HG03196 (cell line): ENCODE measurements around the gene DNAH7.
"Not testable (repeated sequence)": the region's sequence is repeated elsewhere in the genome, so short reads cannot be mapped to it uniquely, and the experiment has no call there.

Source experiments
- ATAC-seq: cut with Tn5 transposase; IDR thresholded peaks from one replicate; pipeline ENCODE4 v1.9.1; 2021; ENCODE audit not compliant: unreplicated experiment

DNAH7 gene

DNA sequence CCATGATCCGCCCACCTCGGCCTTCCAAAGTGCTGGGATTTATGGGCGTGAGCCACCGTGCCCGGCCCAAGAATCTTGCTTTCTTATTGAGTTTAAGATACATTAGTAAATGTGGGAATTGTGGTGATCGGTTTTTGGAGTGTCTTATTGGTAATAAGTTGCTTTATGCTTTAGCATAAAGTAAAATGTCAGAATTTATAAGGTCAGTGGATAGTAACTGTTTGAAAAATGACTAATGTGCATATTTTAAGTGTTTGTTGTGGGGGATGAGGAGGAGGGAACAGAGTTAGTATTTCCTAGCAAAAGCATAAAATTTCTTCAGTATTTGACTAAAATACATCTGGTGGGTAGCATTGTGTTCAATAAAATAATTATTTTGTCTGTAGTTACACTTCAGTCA is 334.2 kb downstream of the DNAH7 start:
- ATAC-seq = no peak

DNA sequence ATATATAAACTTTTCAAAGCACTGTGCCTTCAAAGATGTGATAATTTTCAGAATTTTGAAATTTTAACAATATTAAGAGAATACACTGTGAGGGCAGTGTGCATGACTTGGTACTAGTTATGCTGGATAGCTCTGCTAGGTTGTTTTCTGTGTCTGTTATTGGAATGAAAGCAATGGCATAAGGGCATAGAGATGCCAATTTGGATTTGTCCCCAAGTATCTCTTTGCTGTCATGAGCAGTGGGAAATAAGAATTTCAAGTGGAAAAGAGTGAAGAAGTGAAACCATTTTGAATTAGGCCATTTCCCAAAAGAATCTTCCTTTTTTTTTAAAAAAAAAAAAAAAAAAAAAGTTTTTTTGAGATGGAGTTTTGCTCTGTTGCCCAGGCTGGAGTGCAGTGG is 334.8 kb downstream of the DNAH7 start:
- ATAC-seq = no peak

- ATAC-seq = no peak
Observed at GRCh38 chr2:195732574-195732973, 336.1 kb downstream of the DNAH7 start.

- no peak for ATAC-seq
Observed at GRCh38 chr2:195730912-195731311, 337.7 kb downstream of the DNAH7 start.

- no peak for ATAC-seq
Observed at GRCh38 chr2:195727106-195727505, 341.5 kb downstream of the DNAH7 start.

GRCh38 chr2:195722075-195722474 is 346.6 kb downstream of the DNAH7 start:
- no peak for ATAC-seq

DNA sequence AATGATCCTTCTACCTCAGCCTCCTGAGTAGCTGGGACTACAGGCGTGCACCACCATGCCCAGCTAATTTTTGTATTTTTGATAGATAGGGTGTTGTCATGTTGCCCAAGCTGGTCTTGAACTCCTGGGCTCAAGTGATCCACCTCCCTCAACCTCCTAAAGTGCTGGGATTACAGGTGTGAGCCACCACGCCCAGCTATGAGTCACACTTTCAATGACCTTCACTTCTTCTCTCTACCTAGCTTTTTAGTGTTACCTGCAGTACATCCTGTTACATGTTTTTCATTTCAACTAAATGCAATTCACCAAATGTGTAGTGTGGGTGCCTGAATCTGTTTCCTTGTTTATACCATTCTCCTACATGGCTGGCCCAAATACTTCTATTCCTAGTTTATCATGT is 347.6 kb downstream of the DNAH7 start:
- ATAC-seq = no peak

DNA sequence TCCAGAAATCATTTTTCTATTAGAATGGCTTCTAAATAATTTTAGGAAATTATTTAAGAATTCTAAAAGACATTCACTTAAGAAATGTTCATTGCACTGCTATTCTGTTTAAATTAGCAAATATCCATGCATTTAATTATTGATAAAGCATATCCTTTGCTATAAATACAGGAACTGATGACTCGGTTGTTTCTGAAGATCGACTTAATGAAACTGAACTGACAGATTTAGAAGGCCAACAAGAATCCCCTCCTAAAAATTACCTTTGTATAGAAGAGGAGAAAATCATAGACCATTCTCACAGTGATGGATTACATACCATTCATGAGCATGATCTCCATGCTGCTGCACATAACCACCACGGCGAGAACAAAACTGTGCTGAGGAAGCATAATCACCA is 352.2 kb downstream of the DNAH7 start:
- ATAC-seq = no peak

DNA sequence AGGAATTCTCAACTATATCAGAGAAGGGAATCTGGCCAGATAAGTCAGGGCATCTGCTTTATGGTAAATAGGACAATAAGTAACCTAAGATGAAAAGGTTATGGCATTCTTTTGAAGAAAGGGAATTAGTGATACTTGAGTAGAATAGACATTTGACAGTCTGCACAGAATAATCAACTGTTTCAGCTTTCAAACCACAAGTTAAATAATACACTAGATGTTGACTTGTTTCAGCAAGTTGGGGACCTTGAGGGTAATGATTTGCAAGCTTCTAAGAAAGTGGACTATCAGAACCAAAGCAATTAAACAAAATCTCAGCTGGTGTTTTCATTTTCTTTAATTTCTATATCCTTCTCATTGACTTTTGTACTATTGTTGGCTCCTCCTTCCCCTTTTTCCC is 357.2 kb downstream of the DNAH7 start:
- peak; percentile 91 for ATAC-seq

GRCh38 chr2:195709901-195710806 is 358.5 kb downstream of the DNAH7 start:
- ATAC-seq = no peak

DNA sequence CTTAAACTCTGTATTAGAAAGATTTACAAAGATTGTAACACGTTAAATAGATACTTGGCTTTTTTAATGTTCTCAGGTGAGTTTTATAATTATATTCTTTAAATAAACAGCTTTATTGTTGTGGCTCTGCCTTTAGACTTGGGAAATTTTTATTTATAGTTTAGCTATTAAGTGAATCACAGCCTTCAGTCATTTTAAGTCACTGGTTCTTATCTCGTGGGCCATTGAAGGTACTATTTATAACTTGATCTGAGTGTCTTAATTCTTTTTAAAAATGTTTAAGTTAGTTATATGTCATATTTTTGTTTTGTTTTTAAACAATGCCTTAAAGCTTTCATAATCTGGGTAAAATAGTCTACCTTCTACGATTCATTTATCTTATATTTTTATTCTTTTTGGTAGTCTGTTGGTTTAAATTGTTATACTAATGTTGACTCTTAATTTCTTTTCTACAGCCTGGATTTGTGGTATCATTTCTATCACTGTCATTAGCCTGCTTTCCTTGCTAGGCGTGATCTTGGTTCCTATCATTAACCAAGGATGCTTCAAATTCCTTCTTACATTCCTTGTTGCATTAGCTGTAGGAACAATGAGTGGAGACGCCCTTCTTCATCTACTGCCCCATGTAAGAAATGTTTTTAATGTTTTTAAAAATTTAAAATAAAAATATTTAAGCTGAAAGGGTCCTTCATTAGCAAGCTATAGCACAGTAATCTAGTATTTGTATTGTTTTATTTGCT is 362.3 kb downstream of the DNAH7 start:
- no peak for ATAC-seq

DNA sequence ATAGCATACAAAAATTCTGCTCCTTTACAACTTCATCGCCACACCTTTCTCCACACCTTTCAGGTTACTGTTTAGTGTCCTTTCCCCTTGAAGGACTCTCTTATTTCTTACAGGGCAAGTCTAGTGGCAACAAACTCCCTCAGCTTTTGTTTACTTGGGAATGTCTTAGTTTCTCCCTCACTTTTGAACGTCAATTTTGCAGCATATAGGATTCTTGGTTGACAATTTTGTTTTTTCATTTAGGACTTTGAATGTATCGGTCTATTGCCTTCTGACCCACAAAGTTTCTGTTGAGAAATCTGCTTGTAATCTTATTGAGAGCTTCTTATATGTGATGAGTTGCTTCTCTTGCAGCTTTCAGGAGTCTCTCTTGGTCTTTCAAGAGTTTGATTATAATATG is 368.2 kb downstream of the DNAH7 start:
- ATAC-seq = no peak

DNA sequence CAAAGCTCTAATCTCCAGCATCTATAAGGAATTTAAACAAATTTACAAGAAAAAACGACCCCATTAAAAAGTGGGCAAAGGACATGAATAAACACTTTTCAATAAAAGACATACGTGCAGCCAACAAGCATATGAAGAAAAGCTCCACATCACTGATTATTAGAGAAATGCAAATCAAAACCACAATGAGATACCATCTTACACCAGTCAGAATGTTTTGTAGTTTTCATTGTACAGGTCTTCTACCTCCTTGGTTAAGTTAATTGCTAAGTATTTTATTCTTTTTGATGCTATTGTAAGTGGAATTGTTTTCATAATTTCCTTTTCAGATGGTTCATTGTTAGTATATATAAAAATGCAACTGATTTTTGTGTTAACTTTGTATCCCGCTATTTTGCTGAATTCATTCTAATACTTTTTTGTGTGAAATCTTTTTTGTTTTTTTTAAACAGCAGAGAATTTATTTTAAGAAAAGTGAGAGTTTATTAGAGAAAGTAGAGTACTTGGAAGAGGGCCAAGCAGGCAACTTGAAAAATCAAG is 370.9 kb downstream of the DNAH7 start:
- no peak for ATAC-seq

GRCh38 chr2:195696012-195696411 is 372.6 kb downstream of the DNAH7 start:
- ATAC-seq = no peak

DNA sequence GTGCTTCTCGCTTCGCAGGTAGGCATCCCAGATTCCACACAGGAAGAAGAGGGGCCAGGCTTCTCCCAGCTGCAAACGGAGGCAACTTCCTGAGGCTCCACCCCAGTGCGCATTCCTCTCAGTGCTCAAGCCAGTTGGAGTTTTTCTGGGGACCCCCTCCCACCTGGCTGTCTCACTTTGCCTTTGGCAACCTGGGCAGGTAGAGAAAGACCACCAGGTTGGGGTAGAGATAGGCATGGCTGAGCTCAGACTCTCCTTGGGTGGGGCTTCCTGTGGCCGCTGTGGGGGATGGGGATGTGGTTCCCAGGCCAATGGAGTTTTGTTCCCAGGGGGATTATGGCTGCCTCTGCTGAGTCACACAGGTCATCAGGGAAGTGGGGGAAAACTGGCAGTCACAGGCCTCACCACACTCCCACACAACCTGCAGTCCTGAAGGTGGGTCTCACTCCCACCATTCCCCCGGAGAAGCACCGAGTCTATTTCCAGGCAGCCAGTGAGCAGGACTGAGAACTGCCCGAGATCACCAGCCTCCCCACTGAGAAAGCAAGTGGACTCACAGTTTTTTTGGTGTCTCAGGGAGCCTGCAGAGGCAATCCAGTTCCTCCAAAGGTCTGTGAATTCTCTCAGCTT is 373.5 kb downstream of the DNAH7 start:
- ATAC-seq = no peak

DNA sequence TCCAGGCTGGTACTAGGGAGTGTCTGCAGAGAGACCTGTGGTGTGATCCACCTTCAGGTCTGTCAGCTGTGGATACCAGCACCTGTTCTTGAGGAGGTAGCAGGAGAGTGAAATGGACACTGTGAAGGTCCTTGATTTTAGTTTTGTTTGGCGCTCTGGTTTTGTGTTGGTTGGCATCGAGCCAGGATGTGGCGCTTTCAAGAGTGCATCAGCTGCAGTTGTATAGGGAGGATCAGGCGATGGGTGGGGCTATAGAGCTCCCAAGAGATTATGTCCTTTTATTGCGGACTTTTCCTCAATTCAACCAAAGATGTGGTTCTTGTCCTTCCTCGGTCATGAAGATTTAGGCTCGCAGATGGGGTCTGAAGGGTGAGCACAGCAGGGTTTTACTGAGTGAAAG is 374.1 kb downstream of the DNAH7 start:
- ATAC-seq = no peak

DNA sequence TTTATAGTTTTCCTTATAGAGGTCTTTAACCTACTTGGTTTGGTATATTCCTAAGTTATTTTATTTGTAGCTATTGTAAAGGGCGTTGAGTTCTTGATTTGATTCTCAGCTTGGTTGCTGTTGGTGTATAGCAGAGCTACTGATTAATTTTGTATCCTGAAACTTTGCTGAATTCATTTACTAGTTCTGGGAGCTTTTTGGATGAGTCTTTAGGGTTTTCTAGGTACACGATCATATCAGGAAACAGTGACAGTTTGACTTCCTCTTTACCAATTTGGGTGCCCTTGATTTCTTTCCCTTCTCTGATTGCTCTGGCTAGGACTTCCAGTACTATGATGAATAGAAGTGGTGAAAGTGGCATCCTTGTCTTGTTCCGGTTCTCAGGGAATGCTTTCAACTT is 376.1 kb downstream of the DNAH7 start:
- ATAC-seq = not testable (repeated sequence)
